Skin of body (tissue), 2 donors: ENCODE measurements around the gene TLR4. TPM values are rescaled to one million over a fixed set of nuclear protein-coding genes. Genes with fewer than 3 reads are reported as not detected.

ENCODE experiments used
- DNase-seq: peaks from one replicate; lab custom pipeline; 2025; lab: John Stamatoyannopoulos, UW
- total RNA-seq: library from RNA; depleted of rRNA; stranded (reverse); fragments of >200 nt; gene quantifications from one replicate; pipeline ENCODE4 v1.2.3, GENCODE V29; 2014

The TLR4 gene
- total RNA-seq: 14.2 TPM

DNA sequence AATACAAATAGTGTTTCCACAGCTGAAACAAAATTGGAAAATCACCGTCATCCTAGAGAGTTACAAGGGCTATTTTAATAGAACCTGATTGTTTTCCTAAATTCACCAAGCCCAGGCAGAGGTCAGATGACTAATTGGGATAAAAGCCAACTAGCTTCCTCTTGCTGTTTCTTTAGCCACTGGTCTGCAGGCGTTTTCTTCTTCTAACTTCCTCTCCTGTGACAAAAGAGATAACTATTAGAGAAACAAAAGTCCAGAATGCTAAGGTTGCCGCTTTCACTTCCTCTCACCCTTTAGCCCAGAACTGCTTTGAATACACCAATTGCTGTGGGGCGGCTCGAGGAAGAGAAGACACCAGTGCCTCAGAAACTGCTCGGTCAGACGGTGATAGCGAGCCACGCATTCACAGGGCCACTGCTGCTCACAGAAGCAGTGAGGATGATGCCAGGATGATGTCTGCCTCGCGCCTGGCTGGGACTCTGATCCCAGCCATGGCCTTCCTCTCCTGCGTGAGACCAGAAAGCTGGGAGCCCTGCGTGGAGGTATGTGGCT, at the start of gene TLR4:
TLR4 (plus strand) TSS at position 380 of the 552 bp plus-strand sequence; CDS start at position 450, 70 bp downstream.
- peak; percentile 40 for DNase-seq

GRCh38 chr9:117656002-117656401, 48.2 kb upstream of the TLR4 start:
- DNase-seq: no peak

DNA sequence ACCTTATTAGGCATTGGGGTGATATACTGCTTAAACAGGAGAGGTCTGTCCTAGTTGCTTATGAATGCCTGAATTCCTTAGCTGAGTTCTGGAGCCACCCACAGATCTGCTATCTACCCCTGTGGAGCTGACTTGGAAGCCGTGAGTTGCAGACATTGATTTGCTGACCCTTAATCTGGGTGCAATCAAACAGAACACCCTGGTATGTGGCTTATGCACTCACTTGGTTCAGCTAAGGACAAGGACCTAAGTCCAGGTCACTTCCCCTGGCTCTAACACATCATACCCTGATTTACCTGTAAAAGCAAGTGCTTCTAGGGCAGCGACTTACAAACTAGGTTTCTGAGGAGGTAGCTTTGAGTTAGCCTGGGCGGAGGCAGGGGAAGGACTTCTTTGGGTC, 41.6 kb upstream of the TLR4 start:
- no peak for DNase-seq

DNA sequence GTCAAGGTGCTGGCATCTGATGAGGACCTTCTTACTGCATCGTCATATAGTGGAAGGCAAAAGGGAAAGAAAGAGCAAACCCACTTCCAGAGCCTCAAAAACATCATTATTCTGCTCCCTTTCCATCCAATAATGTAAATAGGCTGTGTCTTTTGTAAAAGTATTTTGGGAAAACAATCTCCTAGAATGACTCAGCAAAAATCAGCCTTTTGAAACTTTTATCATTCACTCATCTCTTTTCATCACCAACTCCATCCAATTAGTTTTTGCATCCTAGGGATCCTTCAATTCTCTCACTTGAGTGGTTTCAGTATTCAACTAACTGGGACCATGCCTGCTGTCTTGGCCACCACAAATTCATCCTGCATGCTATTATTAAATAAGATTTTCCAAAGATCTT, 39.8 kb upstream of the TLR4 start:
- DNase-seq: no peak

- no peak for DNase-seq
Observed at GRCh38 chr9:117665601-117666385, 38.4 kb upstream of the TLR4 start.

- no peak for DNase-seq
Observed at GRCh38 chr9:117671468-117671867, 32.7 kb upstream of the TLR4 start.

GRCh38 chr9:117672369-117672768, 31.8 kb upstream of the TLR4 start:
- DNase-seq: no peak

DNA sequence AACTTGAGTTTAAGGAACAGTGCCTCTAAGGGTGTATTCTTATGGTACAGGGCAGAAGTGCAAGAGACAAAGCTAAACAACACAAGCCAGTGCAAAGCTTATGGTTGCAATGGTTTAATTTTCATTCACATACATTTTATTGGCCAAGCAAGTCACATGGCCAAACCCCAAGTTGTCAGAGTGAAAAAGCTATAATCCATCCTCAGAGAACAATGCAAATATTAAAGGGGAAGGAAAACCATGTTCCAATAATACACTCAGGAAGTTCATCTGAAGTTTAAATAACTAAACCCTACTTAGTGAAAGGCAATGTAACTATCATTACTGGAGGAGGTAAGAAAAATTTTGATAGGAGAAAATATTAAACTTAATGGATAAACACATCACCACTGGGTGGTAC, 26.6 kb upstream of the TLR4 start:
- no peak for DNase-seq

DNA sequence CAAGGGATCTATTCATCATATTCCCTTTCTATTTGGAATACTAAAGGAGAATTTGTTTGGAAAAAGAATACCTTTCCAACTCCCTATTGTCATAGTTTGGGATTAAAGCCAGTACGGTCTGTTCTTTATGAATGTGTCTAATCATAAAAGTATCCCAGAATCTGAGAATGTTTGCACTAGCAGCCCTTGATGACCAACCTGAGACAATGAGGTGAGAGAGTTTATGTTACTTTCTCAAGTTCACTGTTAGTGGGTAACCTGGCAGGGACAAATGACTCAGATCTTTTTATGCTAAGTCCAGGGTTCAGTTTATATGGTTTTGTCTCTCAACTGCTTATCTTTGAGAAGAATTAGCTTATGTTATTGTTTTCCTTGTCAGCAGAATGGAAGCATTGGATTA, 25.3 kb upstream of the TLR4 start:
- DNase-seq: no peak

DNA sequence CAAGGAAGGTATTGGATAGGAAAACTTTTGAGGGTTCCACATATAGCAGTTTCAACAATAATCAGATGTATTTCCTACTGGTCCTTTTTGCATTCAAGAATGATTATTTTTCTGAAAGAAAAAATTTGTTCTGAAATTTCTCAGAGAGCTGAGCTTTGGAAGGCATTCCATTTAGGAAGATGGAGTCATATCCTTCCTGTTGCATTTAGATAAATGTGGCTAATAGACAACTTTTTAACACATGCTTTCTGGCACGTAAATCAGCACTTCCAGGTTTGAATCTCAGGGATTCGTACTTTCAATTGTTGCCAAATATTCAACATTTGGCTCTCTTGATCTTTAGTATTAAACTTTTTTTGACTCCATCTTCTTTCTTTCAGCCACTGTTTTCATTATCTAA, 24.8 kb upstream of the TLR4 start:
- DNase-seq: no peak

GRCh38 chr9:117681888-117682287, 22.3 kb upstream of the TLR4 start:
- no peak for DNase-seq

- DNase-seq: no peak
Observed at GRCh38 chr9:117682955-117683710, 21.1 kb upstream of the TLR4 start.

DNA sequence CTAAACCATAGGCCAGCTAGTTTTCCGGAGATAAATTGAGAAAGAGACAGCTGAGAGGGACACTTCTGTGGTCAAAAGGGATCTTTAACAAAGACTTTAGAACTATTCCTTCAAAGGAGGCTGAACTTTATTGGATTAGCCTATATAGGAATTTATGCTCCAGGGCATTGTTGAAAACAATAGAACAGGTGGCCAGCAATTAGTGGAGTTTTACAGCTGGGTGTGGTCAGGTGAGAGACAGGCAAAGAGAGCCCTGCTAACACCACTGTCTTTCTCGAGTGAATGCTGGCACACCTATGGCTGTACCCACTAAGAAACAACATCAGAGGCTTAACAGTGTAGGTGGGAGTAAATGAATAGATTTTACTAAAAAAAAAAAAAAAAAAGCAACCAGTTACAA, 16.7 kb upstream of the TLR4 start:
- no peak for DNase-seq

- DNase-seq: no peak
Observed at GRCh38 chr9:117691367-117691766, 12.8 kb upstream of the TLR4 start.

- no peak for DNase-seq
Observed at GRCh38 chr9:117696154-117696553, 8.0 kb upstream of the TLR4 start.

- DNase-seq: no peak
Observed at GRCh38 chr9:117697046-117697445, 7.2 kb upstream of the TLR4 start.

DNA sequence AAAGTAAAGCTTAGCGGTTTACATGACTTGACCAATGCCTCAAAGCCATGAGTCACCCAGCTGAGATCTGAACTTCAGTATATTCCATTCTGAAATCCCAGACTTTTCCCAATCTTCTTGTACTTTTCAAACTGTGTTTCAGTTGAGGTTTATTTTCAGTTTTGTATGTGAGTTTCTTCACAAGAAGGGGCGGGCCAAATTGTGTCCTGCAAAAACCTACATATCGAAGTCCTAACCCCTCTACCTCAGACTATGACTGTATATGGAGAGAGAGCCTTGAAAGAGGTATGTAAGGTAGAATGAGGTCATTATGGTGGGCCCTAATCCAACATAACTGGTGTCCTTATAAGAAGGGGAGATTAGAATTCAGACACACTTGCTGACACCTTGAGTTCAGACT, 666 bp upstream of the TLR4 start:
- DNase-seq: no peak

DNA sequence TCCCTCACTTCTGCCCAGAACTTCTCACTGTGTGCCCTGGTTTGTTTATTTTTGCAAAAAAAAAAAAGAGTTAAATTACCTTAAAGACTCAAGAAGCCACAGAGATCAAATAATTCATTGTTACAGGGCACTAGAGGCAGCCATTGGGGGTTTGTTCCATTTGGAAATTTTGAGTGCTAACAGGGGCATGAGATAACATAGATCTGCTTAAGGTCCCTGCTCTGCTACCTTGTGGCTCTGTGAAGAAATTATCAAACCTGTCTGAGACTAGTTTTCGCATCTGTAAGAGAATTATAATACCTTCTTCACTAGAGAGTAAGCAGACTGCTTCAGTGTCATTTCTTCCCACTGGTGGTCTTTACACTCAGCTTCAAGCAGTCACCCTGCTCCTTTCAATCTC, 394 bp downstream of the TLR4 start:
- DNase-seq: no peak

DNA sequence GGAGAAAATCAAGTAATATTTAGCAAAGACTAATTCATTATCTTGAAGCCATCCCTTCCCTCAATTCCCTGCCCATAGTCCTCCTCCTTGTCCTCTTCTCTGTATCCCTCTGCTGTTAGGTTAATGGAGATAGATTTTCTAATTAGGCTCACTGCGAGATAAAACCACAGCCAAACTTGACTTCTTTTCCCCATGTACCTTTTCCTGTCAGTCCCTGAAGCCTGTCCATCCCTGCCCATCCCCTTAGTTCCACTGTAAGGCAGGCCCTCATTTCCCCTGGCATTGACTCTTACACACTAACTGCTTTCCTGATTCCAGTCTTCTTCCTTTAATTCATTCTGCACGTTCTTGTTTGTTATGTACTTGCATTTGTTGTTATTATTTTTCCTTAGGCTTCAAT, 1.2 kb downstream of the TLR4 start:
- no peak for DNase-seq

GRCh38 chr9:117706421-117707116, 2.4 kb downstream of the TLR4 start:
- DNase-seq: no peak

DNA sequence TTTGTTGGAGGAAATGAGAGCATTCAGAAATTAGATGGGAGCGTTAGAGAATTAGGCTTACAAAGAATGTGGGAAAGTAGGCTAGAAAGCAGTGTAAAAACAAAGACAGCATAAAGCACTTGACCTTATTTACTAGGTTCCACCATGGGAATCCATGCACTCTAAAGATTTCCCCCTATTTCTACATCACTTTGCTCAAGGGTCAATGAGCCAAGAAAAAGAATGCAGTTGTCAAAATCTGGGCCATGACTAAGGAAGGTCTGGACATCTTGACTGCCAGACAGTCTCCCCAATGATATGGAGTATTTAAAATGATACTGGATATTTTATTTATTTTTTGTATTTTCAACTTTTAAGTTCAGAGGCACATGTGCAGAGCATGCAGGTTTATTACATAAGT, 3.4 kb downstream of the TLR4 start:
- DNase-seq: no peak

GRCh38 chr9:117709936-117710335, 5.7 kb downstream of the TLR4 start:
- DNase-seq: no peak
